H1 (cell line): ENCODE measurements around the gene IL17RD.

ENCODE experiments used
- FOSL1 ChIP-seq: IDR thresholded peaks from 2 replicates; pipeline ENCODE4 v1.6.1; 2011; ENCODE audit warnings: mild to moderate bottlenecking, low read depth, low read length, moderate library complexity; ENCODE audit not compliant: insufficient read depth
- TCF12 ChIP-seq: IDR thresholded peaks from 2 replicates; pipeline ENCODE4 v1.6.1; 2011; ENCODE audit warnings: low read depth, mild to moderate bottlenecking, low read length
- TF ChIP-seq, protein P1 (sequence below), 3 experiments: IDR thresholded peaks; 1 replicate in 2 of 3; 2 replicates in 1 of 3; pipeline versions ENCODE4 v1.5.1 to v1.6.1; 2011; ENCODE audit warnings: low read length in 3 of 3, mild to moderate bottlenecking in 3 of 3, inconsistent platforms in 2 of 3, low read depth in 1 of 3, moderate library complexity in 1 of 3; ENCODE audit not compliant: insufficient read depth in 1 of 3; ENCODE audit errors: control extremely low read depth in 1 of 3

- TF ChIP-seq, protein P1, sequence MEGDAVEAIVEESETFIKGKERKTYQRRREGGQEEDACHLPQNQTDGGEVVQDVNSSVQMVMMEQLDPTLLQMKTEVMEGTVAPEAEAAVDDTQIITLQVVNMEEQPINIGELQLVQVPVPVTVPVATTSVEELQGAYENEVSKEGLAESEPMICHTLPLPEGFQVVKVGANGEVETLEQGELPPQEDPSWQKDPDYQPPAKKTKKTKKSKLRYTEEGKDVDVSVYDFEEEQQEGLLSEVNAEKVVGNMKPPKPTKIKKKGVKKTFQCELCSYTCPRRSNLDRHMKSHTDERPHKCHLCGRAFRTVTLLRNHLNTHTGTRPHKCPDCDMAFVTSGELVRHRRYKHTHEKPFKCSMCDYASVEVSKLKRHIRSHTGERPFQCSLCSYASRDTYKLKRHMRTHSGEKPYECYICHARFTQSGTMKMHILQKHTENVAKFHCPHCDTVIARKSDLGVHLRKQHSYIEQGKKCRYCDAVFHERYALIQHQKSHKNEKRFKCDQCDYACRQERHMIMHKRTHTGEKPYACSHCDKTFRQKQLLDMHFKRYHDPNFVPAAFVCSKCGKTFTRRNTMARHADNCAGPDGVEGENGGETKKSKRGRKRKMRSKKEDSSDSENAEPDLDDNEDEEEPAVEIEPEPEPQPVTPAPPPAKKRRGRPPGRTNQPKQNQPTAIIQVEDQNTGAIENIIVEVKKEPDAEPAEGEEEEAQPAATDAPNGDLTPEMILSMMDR (IDR thresholded peaks at IDR 0.05; ENCODE audit: control extremely low read depth in 1 of 3, insufficient read depth in 1 of 3, low read depth in 1 of 3, low read length in 3 of 3): no peak
- TF ChIP-seq TCF12 (no peak), FOSL1 (no peak)
Observed at GRCh38 chr3:57059411-57059810, 105.7 kb downstream of the IL17RD start.
